ENCODE results near the gene RABEPK.
"Not testable (repeated sequence)": the region's sequence is repeated elsewhere in the genome, so short reads cannot be mapped to it uniquely, and the experiment has no call there.

Gene RABEPK, protein sequence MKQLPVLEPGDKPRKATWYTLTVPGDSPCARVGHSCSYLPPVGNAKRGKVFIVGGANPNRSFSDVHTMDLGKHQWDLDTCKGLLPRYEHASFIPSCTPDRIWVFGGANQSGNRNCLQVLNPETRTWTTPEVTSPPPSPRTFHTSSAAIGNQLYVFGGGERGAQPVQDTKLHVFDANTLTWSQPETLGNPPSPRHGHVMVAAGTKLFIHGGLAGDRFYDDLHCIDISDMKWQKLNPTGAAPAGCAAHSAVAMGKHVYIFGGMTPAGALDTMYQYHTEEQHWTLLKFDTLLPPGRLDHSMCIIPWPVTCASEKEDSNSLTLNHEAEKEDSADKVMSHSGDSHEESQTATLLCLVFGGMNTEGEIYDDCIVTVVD

DNA sequence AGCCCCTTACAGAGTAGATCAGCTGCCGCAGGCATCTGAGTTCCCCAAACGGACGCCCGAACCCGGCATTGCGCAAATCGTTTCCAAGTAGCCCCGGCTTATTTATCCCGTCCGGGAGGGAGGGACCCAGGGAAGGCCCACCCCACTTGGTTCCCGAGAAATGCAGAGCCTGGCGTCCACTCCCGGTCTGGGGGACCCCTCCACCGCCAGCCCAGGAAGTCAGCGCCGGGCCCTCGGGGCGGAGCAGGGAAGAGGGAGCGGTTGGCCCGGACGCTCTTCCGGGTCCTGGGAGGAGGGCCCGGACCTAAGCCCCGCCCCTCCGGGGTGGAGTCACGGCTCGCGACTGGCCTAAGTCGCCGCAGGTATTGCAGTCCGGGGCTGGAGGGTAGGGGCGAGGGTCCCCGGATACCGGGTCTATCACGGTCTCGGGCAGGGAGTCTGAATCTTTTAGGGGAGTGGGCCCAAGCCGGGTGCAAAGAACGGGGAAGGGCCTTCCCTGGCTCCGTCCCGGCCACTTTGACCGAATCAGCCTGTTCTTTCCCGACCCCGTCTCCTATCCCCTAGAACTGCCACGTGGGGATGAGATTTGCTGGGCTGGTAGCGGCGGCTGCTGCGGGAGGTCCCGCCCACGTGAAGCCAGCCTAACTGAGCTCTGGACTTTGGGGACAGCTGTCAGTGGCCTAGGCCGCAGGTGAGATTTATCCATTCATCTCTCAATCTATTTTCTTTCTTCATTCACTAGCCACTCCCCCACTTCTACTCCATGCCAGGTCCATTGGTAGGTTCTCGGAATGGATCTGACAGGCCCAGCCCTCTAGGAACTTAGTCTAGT, at the start of gene RABEPK:
Gene RABEPK, plus strand, starts transcription at position 327 of the 832 bp plus-strand sequence. CDS start 2,472 bp downstream, outside the sequence.
- peak; percentile 88 for DNase-seq

DNA sequence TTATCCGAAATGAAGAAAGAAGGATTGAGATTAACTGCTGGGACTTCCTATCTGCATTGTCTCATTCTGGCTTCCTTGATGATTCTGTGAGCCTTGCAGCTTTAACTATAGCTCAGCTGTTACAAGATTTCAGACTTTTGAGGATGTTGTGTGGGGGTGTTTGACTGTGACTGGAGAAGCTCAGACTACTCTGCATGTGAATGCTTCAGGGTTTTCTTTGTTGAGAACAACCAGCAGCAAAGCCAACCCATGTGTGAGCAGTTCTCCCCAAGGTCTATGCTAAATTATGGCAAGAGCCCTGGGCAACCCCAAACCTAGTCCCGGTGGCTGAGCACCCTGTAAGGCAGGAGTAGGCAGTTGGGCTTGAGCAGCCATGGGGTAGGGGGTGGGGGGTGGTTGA, 48.6 kb upstream of the RABEPK start:
- DNase-seq, result no peak

DNA sequence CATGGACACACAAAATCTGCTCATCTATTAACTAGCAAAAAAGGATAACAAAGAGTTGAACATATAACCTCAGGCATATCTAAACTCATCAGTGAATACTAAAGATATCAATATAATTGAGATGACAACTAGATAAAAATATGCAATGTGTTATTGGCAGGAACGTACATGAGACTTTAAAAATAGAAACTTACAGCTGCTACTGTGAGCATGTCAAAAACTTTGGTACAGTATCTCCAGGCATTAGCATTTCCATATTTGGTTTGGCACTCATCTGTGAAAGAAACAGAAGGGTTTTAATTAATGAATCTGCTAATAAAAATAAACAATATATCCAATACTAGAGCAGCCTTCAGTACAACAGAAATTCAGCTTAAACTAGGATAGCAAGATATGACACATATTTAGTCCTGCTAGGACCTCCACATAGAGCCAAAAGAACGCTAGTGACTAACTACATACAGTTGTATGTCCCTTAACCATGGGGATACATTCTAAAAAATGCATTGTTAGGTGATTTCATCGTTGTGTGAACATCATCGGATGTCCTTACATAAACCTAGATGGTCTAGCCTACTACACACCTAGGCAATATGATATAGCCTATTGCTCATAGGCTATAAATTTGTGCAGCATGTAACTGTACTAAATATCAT, 46.5 kb upstream of the RABEPK start:
- DNase-seq, result no peak

DNA sequence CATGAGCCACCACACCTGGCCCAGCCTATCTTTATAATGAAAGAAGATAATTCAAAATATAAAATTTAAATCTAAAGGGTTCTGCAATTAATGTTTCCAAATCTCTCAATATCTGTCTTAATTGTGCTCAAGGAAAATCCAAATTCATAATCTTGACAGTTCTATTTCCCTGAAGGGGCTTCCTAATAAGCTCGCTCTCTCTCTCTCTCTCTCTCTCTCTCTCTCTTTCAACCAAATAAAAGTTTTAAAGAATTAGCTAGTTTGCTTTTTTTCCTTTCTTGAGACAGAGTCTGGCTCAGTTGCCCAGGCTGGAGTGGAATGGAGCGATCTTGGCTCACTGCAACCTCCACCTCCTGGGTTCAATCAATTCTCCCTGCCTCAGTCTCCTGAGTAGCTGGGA, 43.8 kb upstream of the RABEPK start:
- no peak for DNase-seq

DNA sequence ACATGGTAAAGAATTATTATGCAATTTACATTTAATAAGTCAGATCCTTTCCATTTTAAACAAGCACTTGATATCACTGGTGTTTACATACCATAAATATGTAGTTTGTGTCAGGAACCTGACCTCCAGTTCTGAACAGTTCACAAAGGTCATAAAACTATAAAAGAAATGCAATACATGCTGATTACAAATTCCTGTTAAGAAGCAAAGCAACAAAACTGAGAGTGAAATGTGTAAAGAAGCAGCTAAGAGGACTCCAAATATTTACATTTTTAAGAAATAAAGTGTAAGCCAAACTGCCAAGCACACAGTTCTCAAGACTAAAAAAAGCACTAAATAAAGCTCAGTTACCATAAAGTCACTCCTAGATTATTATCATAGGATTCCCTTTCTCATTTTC, 39.6 kb upstream of the RABEPK start:
- DNase-seq, result no peak

DNA sequence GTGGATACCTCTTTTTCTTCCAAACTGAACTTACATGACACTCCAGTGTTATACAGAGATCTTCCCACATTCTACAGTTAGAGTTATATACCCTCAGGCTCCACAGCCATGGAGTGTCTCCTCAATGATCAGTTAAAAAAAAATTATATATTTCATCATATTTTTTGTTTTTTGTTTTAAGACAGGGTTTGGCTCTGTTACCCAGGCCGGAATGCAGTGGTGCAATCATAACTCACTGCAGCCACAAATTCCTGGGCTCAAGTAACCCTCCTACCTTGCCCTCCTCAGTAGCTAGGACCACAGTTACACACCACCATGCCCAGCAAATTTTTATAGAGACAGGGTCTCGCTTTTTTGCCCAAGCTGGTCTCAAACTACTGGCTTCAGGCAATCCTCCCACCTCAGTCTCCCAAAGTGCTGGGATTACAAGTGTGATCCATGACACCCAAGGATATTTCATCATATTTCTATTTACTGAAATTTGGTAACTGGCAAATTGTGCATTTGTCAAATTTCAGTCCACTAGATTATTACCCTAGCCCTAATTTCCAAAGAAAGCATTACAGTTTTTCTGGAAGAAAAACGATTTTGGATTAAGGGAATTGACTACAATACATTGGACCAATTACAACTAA, 38.9 kb upstream of the RABEPK start:
- no peak for DNase-seq

DNA sequence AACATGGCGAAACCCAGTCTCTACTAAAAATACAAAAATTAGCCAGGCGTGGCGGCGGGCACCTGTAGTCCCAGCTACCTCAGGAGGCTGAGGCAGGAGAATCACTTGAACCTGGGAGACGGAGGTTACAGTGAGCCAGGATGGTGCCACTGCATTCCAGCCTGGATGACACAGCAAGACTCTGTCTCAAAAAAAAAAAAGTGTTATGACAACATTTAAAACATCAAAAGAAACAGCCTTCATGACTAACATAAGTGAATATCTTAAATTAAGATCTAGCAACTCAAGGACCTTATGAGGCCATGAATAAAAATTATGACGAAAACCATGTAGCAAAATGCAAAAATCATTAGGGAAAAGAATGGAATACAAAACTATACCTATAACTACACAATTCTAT, 37.5 kb upstream of the RABEPK start:
- DNase-seq, result not testable (repeated sequence)

DNA sequence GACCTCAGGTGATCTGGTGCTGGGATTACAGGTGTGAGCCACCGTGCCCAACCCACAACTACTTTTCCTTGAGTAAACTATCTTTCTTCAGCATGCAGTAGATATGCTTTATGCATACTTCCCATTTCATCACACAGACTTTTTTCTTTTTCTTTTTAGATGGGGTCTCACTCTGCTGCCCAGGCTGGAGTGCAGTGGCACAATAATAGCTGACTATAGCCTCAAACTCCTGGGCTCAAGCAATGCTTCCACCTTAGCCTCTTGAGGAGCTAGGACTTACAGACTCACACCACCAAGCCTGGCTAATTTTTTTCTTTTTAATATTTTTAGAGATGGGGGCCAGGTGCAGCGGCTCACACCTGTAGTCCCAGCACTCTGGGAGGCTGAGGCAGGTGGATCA, 33.6 kb upstream of the RABEPK start:
- no peak for DNase-seq

DNA sequence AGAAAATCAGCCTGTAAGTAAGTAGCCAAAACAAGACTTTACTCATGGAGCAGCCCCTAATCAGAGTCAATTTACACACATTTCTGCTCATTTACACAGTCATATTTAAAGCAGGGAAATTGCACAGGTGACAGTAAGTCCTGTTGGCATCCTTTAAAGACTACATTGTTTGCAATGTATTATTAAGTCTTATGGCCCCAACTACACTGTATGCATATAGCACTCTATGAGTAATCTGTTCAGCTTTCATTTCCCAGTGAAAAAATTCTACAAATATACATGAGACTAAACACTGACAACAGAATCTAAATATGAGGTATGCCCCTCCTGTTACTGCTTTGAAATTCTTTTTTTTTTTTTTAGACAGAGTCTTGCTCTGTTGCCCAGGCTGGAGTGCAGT, 30.4 kb upstream of the RABEPK start:
- DNase-seq, result no peak

DNA sequence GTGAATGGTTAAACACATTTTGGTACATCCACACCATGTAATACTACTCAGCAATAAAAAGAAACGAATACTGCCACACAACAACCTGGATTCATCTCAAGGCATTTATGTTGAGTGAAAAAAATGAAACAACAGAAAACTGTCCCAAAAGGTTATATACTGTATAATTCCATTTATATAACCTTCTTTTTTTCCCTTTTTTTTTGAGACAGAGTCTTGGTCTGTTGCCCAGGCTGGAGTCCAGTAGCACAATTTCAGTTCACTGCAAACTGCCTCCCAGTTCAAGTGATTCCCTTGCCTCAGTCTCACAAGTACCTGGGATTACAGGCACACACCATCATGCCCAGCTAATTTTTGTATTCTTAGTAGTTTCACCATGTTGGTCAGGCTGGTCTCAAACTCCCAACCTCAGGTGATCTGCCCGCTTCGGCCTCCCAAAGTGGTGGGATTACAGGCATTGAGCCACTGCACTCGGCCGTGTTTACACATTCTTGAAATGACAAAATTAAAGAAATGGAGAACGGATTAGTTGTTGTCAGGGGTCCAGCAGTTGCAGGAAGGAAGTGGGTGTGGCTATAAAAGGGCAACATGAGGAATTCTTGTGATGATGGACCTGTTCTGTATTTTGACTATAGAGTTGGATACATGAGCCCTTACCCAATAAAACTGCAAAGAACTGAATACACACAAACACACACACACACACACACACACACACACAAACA, 28.1 kb upstream of the RABEPK start:
- DNase-seq, result no peak

DNA sequence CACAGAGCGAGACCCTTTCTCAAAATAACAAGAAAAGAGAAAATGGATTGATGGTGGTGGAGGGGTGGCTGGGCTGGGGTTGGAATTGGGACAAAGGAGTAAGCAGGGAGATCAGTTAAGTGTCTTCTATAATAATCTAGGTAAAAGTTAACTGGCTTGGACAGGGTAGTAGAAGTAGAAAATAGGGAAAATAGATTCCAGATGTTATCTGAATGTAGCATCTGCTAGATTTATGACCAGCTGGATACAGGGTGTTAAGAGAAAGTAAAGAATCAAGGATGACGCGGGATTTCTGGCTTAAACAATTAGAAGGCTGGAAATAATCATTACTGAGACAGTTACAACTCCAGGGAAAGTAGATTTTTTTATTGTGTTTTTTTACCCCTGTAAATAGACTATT, 23.7 kb upstream of the RABEPK start:
- DNase-seq, result no peak

DNA sequence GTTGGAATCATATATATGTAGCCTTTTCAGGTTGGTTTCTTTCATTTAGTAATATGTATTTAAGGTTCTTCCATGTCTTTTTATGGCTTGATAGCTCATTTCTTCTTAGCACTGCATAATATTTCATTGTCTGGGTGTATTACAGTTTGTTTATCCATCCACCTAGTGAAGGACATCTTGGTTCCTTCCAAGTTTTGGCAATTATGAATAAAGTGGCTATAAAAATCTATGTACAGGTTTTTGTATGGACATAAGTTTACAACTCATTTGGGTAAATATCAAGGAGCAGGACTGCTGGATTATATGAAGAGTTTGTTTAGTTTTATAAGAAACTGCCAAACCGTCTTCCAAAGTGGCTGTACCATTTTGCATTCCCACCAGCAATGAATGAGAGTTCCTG, 22.5 kb upstream of the RABEPK start:
- DNase-seq, result no peak

DNA sequence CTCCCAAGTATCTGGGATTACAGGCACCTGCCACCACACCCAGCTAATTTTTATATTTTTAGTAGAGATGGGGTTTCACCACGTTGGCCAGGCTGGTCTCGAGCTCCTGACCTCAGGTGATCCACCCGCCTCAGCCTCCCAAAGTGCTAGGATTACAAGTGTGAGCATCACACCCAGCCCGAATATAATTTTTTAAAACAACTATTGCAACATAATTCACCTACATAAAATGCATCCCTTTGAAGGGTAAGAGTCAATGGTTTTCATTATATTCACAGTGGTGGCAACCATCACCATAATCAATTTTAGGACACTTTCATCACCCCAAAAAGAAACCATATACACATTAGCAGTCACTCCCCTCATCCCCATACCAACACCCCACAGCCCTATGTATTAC, 20.6 kb upstream of the RABEPK start:
- not testable (repeated sequence) for DNase-seq

DNA sequence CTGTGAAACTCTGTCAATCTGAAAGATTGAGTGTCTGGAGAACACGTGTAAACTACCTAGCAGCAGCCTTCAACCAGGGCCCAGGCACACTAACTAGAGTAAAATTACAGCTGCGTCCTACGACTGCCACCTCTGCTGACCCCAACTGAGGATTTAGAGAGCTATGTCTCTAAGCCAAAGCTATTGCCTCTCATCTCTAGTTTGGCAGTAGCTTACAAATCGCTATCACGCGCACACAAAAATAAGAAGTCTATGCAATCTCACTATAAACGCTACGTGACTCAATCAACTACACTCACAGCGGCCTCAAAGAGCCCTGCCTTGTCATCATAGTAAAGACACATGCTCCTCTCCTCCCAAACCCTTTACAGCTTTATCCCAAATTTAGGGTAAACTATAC, 19.5 kb upstream of the RABEPK start:
- no peak for DNase-seq

DNA sequence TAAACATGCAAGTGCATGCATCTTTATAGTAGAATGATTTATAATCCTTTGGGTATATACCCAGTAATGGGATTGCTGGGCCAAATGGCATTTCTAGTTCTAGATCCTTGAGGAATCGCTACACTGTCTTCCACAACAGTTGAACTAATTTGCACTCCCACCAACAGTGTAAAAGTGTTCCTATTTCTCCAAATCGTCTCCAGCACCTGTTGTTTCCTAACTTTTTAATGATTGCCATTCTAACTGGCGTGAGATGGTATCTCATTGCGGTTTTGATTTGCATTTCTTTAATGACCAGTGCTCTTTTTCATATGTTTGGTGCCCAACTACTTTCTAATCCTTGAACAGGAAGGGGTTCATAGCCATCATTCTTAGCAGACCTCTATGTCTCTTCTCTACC, 18.6 kb upstream of the RABEPK start:
- DNase-seq, result not testable (repeated sequence)

DNA sequence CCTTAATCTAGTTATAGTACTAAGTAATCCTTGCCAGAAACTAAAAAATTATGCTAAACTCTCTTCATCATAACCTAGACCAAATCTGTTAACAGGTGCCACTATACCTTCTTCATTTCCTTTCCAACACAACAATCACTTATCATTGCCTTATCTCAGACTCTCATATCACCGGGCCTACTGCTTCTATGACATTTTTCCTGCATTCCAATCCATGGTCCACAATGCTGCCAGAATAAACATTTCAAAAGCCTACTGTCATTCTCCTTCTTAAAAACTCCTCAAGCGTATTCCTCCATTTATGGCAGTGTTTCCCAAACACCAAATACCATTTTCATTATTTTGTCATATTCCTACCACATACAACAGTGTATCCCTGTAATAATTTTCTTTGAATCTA, 17.3 kb upstream of the RABEPK start:
- DNase-seq, result no peak

DNA sequence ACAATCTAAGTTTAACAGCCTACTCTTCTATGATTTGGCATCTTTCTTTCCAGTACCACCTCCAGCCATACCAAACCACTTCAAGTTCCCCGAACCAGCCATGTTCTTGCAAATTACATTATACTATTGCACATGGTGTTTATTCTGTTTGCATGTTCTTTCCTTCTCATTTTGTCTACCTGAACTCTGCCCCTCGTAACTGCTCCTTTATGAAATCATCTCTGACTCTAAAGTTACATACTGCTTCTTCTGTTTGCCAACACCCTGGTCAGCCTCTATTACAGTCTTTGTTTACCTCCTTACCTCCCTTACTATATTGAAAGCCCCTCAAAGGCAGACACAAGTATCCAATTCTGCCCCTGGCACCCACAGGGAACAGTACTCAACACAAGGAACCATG, 16.8 kb upstream of the RABEPK start:
- DNase-seq, result no peak

DNA sequence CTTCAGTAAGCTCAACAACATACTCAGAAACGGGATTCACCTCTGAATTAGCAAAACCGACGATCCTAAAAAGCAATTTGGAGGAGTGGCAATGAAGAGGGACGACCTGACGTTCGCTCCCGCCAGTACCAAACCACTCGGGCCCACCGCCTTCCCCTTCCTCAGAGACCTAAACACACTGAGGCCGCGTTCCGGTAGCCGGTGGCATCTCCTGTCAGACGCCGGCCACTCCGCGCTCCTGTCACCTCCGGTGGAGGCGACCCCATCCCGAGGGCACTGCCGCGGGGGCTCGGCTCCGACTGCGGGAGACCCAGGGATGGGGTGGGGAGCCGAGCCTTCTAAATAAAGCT, 11.4 kb upstream of the RABEPK start:
- peak; percentile 43 for DNase-seq

DNA sequence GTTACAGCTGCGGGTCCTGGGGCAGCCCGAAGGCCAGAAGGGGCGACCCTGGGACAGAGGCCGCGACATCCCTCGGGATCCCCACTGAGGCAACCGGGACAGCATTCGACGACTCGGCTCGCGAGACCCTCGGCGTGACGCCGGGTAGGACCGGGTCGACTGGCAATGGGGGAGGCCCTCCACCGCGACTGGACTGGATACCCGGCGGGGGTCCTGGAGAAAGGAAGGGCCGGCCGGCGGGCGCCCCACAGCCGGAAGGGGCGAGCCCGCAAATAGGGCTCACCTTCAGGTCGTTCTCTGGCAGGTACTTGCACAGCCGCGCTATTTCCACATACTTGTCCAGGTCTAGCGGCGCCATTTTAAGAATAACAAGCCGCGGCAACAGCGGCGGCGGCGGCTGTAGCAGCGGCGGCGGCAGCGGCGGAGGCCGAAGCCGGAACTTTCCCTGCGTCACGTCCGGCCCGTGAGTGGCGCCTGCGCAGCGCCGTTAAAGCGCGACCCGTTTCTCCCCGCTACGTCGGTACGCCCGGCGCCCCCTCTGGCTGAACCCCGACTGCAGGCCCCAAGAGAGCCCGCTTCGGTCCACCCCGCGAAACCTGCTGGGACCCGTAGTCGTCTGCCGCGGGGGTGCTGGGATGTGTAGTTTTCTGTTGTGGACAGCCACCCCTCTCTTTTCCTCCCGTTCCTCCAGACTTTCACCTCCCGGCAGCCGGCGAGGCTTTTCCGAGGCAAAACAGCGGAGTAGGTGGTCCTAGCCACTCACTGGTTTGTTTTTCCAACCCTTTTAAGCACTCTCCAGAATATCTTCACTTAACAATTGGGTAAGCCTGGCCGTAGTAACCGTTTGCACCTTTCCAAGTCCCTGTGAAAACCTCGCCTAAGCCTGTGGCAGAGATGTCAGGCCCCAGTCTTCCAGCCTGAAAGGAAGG, 10.7 kb upstream of the RABEPK start, which contains the start of gene PPP6C:
Gene PPP6C, minus strand, starts transcription at position 443 of the 929 bp plus-strand sequence. Its CDS starts 85 bp downstream, at position 358.
- DNase-seq, result peak; percentile 97

DNA sequence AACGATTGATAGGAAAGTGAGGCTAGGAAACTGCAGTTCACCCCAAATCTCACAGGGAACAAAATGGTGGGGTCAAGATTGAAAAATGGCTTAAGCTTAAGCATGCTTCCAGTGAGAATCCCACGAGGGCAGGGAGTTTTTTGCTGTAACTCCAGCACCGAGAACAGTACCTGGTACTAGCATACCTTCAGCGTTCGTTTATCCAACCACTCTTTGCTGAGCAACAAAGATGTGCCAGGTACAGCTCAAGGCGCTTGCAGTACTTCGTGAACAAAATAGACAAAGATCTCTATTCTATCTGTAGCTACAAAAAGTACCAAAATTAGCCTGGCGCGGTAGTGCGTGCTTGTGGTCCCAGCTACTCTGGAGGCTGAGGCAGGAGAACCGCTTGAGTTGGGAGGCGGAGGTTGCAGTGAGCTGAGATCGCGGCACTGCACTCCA, 10.0 kb upstream of the RABEPK start:
- DNase-seq, result peak; percentile 32

DNA sequence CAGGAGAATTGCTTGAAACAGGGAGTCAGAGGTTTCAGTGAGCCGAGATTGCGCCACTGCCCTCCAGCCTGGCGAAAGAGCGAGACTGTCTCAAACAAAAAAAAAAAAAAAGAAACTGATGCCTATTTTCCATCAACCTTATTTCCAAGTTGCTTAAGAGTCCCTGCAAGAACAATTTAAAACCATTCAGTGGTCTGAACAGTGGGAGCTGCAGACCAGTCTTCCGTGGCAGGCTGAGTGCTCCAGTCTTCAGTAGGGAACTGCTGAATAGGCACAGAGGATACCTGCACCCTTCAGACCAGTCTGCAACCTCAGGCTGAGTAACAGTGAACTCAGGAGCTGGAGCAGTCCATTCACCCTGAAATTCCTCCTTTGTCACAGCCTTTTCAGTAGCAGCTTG, 5.9 kb upstream of the RABEPK start:
- DNase-seq, result not testable (repeated sequence)
